Measurements from ENCODE around the gene RFX8.
"Not testable (repeated sequence)": the region's sequence is repeated elsewhere in the genome, so short reads cannot be mapped to it uniquely, and the experiment has no call there.

The RFX8 gene

DNA sequence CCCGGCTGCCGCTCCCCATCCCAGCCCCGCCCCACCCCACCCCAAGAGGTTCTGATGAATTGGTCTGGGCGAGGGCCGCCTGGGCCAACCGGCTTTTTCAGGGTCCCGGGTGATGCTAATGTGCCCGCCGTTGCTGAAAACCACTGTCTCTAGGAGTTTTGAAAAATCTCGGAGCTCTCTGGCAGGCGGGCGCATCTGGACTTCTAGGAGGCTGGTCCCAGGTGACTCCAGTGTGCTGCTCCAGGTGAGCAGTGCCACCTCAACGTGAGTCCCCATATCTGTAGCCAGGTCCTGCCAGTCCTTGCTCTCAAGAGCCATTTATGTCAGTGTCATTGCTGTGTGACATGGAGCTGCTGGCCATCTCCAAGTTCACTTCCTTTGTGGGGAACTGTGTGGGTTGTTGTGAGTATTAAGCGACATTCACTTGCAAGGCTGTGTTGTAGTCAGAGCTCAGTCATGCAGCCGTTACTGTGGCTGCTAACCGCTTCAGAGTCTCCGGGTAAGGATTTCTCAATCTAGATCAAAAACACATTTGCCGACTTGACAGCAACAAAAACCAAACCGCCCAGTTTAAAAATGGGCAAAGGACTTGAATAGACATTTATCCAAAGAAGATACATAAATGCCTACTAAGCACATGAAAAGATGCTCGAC lies at the start of gene RFX8:
Gene RFX8, minus strand, starts transcription at position 382 of the 654 bp plus-strand sequence. CDS start 8,264 bp downstream, outside the sequence.
- DNase-seq (ENCODE audit: low read depth, low spot score): no peak

DNA sequence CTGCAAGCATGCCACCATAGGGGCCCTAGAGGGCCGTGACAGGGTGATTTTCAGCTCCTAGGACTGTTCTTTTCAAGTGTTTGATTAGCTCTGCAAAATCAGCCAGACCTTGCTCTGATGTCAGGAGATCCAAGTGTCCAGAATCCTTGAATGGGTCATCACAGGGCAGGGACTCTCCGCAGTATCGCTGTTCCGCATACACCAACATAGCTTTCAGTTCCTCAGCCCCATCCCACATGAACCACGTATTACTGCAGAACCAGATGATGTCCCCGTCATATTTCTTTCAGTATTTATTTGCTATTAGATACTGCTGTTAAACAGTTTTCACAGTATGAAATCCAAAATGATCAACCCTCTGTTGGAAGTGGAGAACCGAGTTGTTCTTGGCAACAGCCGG lies 46.6 kb upstream of the RFX8 start:
- DNase-seq (ENCODE audit: low read depth, low spot score): no peak

DNA sequence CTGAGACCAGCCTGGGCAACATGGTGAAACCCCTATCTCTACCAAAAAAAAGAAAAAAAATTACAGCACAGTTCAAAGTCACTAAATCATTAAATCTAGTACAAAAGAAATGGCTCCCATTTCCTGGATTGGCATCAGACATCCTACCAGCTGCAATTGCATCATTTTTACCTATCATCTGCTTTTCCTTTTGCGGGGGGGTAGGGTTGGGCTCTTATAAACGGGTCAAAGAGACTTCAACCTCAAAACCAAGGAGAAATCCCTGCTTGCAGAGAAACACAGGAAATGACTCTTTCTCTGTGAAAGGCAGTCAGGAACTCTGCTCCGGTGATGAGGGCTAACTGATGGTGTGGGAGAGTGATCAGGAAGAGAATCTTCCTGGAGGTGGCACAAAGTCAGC lies 45.3 kb upstream of the RFX8 start:
- no peak for DNase-seq (ENCODE audit: low read depth, low spot score)

DNA sequence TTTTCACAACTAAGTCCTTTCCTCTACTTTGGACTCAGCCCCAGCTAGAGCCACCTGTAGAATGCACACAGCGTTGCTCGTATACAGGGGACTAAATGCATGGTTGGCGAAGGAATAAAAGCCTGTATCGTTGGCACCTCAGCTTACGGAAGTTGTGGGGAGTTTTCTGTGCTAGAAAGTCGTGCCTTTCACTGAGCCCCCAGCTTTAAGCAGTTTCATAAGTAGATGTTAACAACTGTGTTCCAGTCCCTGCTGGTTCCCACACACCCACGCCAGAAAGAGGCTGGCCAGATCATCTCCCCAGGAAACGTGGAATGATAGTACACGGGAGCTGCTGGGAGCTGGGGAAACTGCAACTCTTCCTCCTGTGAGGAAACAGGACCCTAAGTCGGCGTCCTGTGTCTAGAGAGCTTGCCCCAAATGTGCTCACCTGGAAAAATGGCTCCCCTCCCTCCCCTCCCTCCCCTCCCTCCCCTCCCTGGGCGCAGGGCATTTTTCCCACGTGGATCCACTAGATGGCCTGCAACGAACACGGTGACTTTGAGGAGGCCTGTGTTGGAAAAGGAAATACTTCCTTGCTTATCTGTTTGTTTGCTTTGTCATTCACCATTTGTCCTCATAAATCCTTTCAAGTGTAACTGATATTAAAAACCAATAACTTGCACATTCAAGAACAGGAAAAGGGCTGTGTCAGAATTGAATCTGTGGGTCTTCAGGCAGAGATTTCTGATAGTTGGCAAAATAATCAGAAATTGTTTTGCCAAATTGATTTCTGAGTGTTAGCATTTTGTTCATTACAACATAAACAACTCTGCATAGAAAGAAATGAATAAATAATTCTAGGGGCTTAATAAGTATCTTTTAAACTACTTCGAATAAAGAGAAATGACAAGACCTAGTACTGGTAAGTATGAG lies 43.9 kb upstream of the RFX8 start:
- DNase-seq (ENCODE audit: low read depth, low spot score): peak; percentile 56

DNA sequence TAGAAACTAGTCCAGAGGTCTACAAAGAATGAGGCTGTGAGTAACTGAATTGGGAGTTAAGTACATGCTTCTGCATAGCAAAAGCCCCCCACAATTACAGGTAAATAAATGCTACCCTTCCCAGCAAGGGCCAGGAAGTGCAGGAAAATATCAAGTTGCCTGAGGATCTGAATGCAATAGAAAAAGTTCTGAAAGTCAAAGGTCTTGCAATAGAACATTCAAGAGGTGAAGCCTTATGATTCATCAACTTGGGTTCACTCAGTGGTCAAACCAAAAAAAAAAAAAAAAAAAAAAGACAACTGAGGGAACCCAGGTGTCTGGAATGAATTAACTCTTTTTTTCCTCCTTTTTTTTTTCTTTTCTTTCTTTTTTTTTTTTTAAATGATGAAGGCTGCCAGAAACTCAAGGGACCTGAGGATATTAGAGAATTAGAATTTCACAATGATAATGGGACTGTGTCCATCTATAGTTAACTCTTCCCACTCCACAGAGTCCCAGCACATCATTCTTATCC lies 42.9 kb upstream of the RFX8 start:
- no peak for DNase-seq (ENCODE audit: low read depth, low spot score)

DNA sequence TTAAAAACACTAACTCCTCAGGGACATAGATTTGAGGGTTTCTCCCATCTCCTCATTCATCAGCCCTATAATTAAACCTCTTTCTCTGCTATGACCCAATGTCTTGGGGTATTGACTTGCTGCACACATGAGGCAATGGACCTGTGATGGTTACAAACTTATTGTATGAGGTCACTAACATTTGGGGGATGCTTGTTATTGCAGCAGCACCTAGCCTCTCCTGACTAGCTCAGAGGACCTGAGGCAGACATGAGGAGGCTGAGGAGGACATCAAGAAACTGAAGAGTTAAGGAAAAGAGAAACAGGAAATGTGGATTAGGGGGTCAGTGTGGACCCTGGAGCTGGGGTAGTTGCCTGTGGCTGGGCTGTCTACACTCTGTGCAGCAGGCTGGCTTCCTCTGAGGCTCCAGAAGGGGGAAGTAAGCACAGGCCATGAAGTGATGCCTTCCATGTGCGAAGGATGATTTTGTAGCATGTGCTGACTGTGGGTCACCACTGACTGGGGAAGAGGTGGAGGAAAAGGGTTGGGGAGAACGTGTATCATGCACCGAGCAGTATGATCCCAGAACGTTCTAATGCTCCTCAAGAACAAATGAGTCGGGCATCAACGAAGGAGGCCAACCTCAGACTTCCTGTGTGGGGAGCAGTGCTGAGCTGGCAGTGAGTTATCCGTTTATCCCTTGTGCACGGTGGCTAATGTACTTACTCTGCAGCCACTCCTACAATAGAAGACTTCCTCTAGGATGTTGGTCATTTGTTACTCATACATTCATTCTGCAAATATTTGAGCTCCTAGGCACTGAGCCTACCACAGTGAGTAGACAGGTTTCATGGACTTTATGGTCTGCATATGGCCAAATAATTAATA lies 42.1 kb upstream of the RFX8 start:
- DNase-seq (ENCODE audit: low read depth, low spot score): no peak

DNA sequence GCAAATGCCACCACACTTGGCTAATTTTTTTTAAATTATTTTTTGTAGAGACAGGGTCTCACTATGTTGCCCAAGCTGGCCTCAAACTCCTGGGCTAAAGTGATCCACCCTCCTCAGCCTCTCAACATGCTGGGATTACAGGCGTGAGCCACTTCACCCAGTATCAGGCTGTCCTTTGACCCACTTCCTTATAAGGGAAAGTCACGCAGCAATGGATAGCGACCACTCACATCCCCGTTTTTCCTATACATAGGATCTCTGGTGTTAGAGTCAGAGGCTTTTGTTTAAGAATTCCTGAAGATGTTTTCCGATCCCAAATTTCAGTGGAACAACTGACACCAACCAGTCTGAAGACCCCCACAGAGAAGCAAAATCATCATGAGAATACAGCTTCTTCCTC lies 41.4 kb upstream of the RFX8 start:
- DNase-seq (ENCODE audit: low read depth, low spot score): no peak

DNA sequence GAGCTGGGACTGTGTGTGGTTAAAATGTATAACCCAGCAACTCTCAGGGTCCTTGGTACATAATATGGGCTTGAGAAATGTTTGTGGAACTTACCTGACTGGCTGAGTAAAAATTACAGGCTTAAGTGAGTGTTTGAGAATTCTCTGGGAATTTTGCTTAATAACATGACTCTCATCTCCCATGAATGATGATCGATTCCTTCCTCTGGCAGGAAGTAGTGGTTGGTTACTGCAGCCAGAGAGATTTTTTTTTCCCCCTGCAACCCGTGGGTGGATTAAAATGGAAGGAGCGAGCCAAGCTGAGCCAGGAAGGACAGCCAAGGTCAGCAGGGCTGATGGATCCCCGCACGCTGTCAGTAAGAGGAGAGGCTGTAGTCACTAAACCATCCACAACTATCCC lies 40.6 kb upstream of the RFX8 start:
- no peak for DNase-seq (ENCODE audit: low read depth, low spot score)

DNA sequence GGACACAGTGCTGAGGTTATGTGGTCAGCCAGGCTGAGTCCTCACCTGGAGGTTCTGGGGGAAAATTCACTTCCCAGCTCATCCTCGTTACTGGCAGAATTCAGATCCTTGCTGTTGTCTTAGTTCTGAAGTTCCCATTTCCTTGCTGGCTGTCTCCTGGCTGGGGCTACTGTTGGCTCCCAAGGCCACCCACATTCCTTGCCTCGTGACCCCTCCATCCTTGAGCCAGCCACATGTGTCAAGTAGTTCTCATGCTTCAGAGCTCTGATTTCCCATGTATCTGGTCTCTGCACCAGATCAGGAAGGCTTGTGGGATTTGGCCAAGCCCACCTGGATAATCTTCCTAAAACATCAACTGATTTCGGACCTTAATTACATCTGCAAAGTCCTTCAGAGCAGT lies 38.1 kb upstream of the RFX8 start:
- DNase-seq (ENCODE audit: low read depth, low spot score): no peak

DNA sequence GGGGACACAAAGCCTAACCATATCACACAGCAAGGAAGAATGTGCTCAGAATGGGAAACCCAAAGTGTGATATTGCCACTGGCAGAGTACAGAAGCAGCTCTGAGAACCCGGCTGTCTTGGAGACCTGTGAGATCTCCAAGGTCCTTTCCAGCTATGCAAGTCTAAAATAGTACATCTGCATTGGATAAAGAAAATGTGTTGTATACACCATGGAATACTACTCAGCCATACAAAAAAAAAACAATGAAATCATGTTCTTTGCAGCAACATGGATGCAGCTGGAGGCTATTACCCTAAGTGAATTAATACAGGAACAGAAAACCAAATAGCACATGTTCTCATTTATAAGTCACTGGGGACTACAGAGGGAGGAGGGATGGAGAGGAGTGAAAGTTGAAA lies 36.5 kb upstream of the RFX8 start:
- DNase-seq (ENCODE audit: low read depth, low spot score): no peak

DNA sequence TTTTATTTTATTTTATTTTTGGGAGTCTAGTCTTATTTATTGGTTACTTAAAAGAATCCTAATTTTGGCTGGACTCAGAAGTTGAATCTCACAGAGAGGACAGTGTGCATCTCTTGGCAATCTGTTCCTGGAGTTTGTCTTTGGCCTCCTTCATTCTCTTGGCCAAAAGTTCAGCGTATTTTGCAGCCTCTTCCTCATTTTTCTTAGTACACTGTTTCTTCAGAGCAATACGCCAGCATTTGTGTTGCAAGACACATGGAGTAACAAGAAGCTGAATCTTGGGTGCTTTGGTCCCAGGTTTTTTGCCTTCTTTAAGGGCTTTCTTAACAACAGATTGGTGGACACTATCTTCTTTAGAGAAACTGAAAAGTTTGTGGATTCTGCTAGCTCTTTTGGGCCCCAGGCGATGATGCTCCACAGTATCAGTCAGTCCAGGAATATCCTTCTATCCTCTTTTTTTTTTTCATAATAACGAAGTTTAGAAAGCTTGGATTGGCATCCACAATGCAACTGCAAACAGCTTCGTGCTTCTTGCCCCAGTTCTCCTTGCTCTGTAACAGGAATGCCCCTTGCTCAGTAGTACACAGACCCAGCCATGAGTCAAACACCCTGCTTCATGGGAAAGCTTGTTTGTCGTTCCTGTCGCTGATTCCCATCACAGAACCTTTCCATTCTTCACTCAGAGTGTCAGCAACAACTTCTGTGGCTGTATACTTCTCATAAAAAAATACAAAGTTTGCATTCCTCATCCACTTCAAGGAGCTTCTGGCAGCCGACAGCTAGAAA lies 34.8 kb upstream of the RFX8 start:
- DNase-seq (ENCODE audit: low read depth, low spot score): no peak

DNA sequence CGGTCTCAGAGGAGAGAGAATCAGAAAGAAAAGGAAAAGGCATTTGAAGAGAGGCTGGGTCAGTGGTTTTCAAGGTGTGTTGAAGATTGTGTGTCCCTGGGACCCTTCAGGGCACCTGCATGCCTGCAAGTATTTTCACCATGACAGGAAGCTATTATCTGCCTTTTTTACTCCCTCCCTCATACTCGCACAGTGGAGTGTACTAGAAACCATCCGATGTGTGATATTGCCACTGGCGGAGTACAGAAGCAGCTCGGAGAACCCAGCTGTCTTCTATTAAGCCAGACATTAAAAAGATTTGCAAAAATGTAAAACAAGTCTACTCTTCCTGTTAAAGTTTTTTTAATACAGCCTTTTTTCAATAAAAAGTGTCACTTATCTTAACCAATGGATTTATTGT lies 33.7 kb upstream of the RFX8 start:
- no peak for DNase-seq (ENCODE audit: low read depth, low spot score)

DNA sequence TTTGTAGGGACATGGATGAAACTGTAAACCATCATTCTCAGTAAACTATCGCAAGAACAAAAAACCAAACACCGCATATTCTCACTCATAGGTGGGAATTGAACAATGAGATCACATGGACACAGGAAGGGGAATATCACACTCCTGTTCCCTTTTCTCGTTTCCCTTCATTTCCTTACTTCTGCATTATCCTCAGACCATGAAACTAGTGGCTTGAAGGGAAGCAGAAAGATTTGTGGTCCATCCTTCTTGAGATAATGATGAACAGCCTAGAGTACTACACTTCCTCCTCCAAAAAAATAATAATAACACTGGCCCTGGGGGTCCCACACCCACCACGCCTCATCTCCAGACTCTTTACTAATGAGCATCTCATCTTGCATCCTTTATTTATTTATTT lies 30.4 kb upstream of the RFX8 start:
- not testable (repeated sequence) for DNase-seq (ENCODE audit: low read depth, low spot score)

DNA sequence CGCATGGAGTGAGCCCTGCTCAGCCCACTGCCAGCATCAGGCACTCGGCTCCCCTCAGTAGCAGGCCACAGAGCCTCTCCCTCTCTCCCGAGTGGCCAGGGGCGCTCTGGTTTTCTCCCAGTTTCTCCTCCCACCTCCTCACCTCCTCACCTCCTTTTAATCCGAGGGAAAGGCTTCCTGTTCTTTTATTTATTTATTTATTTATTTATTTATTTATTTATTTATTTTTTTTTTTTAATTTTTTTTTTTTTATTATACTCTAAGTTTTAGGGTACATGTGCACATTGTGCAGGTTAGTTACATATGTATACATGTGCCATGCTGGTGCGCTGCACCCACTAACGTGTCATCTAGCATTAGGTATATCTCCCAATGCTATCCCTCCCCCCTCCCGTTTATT lies 29.8 kb upstream of the RFX8 start:
- not testable (repeated sequence) for DNase-seq (ENCODE audit: low read depth, low spot score)

DNA sequence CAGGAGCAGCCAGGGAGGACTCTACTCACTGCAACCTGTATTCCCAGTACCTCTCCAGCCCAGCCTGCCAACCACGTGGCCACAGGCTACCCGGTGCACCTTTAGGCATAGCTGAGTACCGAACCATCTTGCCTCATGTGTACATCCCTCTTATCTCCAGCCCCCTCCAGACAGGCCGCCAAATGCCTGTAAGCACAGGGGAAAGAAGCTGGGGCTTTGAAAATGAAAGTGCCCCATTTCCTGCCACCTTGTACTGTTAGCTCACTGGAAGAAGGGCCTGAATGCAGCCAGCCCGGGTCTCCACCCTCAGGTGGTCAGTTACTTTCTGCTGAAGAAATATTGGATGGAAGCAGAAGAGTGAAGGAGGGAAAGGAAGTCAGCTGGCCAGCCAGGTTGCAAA lies 27.2 kb upstream of the RFX8 start:
- DNase-seq (ENCODE audit: low read depth, low spot score): no peak

DNA sequence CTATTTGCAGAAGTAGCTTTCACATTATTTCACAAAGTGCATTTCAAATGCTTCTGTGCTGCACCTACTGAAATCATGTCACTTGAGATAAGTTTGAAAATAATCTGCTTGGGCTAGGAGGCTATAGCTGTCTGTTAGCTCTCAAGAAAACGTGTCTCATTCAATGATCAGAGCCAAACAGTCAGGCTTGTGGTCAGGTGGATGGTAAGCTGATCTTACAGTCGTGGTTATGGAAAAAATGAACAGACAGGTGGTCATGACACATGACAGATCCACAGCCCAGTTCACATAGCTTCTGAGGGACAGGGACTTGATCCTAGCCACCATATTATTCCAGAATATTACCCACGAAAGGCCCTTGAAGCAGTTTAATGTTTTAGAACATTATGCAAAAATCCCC lies 26.5 kb upstream of the RFX8 start:
- no peak for DNase-seq (ENCODE audit: low read depth, low spot score)

DNA sequence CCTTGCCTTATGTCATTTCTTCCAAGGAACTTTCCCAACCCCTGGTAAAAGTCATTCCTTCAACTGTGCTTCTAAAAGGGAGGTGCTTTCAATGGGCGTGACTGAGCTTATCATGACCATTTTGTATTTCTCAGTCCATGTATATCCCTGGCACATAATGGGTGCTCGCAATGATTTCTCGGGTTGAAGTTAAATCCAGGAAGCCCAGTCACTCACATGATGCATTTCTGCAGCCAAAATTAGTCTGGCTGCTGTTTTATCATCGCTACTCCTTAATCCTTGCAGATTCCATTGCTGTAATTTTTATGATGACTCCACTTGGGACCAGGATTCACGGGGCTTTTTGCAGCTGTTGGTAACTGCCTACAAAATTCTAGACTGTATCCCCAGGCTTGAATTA lies 25.9 kb upstream of the RFX8 start:
- DNase-seq (ENCODE audit: low read depth, low spot score): no peak

DNA sequence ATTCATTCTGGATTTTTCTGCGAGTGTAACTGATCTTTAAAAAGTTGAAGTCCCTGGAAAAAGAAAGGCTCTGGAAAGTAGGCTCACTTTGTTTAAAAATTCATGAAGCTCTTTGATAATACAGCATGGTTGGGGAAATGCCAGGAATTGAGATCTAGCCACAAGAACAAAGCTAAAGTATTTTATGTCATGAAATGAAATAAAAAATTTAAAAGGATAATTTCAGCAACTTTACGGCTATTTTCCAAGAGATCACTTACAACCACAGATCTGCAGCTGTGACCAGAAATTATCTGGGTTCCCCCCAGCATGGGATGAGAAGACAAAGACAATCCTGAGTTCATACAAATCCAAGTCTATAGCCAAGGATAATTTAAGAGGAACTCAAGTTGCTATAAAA lies 25.3 kb upstream of the RFX8 start:
- DNase-seq (ENCODE audit: low read depth, low spot score): no peak

DNA sequence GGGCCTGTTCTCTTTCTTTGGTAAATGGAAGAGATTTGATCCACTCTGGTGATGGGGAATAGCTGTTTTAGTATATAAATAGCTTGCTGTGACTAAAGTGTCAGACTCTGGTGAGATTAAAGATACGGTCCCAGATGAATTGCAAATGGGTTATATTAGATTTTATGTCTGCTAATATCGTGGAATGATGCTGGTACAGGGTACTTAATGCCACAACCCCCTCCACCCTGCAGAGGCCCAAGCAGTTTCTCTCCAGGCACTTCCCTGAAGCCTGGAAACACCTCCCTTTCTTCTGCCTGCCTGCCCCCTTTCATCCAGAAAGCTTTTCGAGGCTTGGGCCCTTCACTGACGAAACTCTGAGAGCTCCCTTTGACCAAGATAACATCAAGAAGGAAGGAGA lies 21.4 kb upstream of the RFX8 start:
- no peak for DNase-seq (ENCODE audit: low read depth, low spot score)

DNA sequence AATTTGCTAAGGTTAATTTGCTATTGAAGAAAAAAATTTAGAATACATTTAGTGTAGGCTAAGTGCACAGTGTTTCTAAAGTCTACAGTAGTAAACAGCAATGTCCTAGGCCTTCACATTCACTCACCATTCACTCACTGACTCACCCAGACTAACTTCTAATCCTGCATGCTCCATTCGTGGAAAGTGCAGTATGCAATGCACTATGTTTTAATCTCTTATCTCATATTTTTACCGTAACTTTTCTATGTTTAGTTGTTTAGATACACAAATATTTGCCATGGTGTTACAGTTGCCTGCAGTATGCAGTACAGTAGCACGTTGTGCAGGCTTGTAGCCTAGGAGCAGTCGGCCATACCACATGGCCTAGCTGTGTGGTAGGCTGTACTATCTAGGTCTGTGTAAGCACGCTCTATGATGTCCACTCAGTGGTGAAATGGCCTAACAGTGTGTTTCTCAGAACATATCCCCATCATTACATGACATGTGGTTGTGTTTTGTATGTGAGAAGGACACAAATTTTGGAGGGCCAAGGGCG lies 18.1 kb upstream of the RFX8 start:
- no peak for DNase-seq (ENCODE audit: low read depth, low spot score)

DNA sequence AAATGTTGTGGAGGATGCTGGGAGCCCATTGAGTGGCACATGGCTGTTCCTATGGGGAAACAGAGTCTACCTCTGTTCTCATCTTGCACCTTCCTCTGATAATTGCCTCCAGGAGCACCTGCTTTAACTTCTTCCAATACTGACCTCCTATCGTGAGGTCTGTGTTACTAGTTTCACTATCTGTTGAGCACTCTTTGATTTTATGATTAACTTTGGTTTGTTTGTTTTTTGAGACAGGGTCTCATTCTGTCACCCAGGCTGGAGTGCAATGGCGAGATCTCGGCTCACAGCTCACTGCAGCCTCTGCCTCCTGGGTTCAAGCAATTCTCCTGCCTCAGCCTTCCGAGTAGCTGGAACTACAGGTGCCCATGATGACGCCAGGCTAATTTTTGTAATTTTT lies 12.1 kb upstream of the RFX8 start:
- DNase-seq (ENCODE audit: low read depth, low spot score): no peak
